ENCODE results near the gene LGALS1. TPM values are rescaled to one million over a fixed set of nuclear protein-coding genes. Genes with fewer than 3 reads are reported as not detected.
"Not testable (repeated sequence)": the region's sequence is repeated elsewhere in the genome, so short reads cannot be mapped to it uniquely, and the experiment has no call there.

Gene LGALS1
- total RNA-seq, 1 experiment from 2014 or later, result 5,161 TPM

DNA sequence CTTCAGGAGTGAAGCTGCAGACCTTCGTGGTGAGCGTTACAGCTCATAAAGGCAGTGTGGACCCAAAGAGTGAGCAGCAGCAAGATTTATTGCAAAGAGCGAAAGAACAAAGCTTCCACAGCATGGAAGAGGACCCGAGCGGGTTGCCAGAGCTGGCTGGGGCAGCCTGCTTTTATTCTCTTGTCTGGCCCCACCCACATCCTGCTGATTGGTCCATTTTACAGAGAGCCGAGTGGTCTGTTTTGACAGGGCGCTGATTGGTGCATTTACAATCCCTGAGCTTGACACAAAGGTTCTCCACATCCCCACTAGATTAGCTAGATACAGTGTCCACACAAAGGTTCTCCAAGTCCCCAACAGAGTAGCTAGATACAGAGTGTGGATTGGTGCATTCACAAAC lies 41.8 kb downstream of the LGALS1 start:
- not testable (repeated sequence) for DNase-seq (ENCODE audit: low read depth)

DNA sequence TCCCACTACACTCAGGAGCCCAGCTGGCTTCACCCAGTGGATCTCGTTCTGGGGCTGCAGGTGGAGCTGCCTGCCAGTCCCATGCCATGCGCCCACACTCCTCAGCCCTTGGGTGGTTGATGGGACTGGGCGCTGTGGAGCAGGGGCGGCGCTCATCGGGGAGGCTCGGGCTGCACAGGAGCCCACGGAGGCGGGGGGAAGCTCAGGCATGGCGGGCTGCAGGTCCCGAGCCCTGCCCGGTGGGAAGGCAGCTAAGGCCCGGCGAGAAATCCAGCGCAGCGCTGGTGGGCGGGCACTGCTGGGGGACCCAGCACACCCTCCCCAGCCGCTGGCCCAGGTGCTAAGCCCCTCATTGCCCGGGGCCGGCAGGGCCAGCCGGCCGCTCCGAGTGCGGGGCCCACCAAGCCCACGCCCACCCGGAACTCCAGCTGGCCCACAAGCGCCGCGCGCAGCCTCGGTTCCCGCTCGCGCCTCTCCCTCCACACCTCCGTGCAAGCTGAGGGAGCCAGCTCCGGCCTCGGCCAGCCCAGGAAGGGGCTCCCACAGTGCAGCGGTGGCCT lies 42.4 kb downstream of the LGALS1 start:
- not testable (repeated sequence) for DNase-seq (ENCODE audit: low read depth)

DNA sequence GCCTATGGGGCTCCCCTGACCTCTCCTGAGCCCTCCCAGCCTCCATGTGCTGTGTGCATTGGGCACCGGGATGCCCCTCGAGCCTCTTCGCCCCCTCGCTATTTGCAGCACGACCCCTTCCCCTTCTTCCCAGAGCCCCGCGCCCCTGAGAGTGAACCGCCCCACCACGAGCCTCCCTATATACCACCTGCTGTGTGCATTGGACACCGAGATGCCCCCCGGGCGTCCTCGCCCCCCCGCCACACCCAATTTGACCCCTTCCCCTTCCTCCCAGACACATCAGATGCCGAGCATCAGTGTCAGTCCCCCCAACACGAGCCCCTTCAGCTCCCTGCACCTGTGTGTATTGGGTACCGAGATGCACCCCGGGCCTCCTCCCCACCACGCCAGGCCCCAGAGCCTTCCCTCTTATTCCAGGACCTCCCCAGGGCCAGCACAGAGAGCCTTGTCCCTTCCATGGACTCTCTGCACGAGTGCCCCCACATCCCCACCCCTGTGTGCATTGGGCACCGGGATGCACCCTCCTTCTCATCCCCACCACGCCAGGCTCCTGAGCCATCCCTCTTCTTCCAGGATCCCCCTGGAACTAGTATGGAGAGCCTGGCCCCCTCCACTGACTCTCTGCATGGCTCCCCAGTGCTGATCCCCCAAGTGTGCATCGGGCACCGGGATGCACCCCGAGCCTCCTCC lies 50.3 kb downstream of the LGALS1 start:
- no peak for DNase-seq (ENCODE audit: low read depth)

DNA sequence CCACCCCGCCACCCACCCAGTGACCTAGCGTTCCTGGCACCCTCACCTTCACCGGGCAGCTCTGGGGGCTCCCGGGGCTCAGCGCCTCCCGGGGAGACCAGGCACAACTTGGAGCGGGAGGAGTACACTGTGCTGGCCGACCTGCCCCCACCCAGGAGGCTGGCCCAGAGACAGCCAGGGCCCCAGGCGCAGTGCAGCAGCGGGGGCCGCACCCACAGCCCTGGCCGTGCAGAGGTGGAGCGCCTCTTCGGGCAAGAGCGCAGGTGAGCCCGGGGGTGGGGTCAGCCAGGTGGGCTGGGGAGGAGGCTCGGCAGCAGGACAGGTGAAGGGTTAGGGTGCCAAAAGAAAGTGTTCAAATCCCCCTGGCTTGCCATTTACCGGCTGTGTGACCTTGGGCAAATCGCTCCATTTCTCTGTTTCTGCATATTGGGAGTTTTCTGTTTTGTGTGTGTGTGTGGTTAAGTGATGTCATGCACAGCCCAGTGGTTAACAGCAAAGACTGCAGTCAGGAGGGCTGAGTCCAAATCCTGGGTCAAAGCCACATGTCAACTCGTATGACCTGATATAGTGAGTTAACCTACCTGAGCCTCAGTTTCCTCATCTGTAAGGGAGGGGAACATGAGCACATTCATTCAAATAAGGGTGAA lies 50.9 kb downstream of the LGALS1 start:
- peak; percentile 41 for DNase-seq (ENCODE audit: low read depth)

DNA sequence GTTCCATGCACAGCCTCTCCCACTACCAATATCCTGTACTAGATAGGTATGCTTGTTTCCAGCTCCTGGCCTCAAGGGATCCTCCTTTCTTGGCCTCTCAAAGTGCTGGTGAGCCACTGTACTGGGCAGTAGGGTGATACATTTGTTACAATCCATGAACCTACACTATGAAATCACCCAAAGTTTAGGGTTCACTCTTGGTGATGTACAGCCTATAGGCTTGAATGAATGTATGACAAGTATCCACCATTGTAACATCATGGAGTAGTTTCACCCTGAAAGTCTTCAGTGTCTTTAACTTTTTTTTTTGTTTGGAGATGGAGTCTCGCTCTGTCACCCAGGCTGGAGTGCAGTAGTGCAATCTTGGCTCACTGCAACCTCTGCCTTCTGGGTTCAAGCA lies 53.2 kb downstream of the LGALS1 start:
- no peak for DNase-seq (ENCODE audit: low read depth)

Other genes starting within 250 kb of the LGALS1 start
- gene ELFN2, start 248.2 kb upstream of the LGALS1 start, total RNA-seq (2014; rRNA removed), result 0.17 and 0.32 TPM in 2 replicates
- 0.17 and 1.3 TPM in 2 replicates for gene MFNG, start 189.3 kb upstream of the LGALS1 start, total RNA-seq (2014; rRNA removed)
- gene CARD10, start 156.2 kb upstream of the LGALS1 start, total RNA-seq (2014; rRNA removed), result 22.4 and 23.0 TPM in 2 replicates
- gene CDC42EP1, start 115.2 kb upstream of the LGALS1 start, total RNA-seq (2014; rRNA removed), result 49.0 and 52.9 TPM in 2 replicates
- not detected in 2 replicates for gene LGALS2, start 95.5 kb upstream of the LGALS1 start, total RNA-seq (2014; rRNA removed)
- gene GGA1, start 66.8 kb upstream of the LGALS1 start, total RNA-seq (2014; rRNA removed), result 53.3 and 58.4 TPM in 2 replicates
- gene SH3BP1, start 36.0 kb upstream of the LGALS1 start, total RNA-seq (2014; rRNA removed), result 1.7 and 3.5 TPM in 2 replicates
- gene PDXP, start 16.9 kb upstream of the LGALS1 start, total RNA-seq (2014; rRNA removed), result 38.7 and 45.1 TPM in 2 replicates
- gene NOL12, start 10.7 kb downstream of the LGALS1 start, total RNA-seq (2014; rRNA removed), result 45.1 and 53.9 TPM in 2 replicates
- gene TRIOBP, start 21.4 kb downstream of the LGALS1 start, total RNA-seq (2014; rRNA removed), result 128 and 137 TPM in 2 replicates
- 21.2 and 23.4 TPM in 2 replicates for gene GCAT, start 132.3 kb downstream of the LGALS1 start, total RNA-seq (2014; rRNA removed)
- gene GALR3, start 147.7 kb downstream of the LGALS1 start, total RNA-seq (2014; rRNA removed), result not detected in 2 replicates
- 49.5 and 55.0 TPM in 2 replicates for gene ANKRD54, start 168.7 kb downstream of the LGALS1 start, total RNA-seq (2014; rRNA removed)
- 311 and 345 TPM in 2 replicates for gene EIF3L, start 173.8 kb downstream of the LGALS1 start, total RNA-seq (2014; rRNA removed)
- 52.0 and 54.6 TPM in 2 replicates for gene MICALL1, start 230.7 kb downstream of the LGALS1 start, total RNA-seq (2014; rRNA removed)